Measurements from ENCODE around the gene SPTLC1. TPM values are rescaled to one million over a fixed set of nuclear protein-coding genes. Genes with fewer than 3 reads are reported as not detected.
"Not testable (repeated sequence)": the region's sequence is repeated elsewhere in the genome, so short reads cannot be mapped to it uniquely, and the experiment has no call there.

The SPTLC1 gene
- total RNA-seq, 2 donors from 2014 or later, result 34.9 to 36.1 TPM

DNA sequence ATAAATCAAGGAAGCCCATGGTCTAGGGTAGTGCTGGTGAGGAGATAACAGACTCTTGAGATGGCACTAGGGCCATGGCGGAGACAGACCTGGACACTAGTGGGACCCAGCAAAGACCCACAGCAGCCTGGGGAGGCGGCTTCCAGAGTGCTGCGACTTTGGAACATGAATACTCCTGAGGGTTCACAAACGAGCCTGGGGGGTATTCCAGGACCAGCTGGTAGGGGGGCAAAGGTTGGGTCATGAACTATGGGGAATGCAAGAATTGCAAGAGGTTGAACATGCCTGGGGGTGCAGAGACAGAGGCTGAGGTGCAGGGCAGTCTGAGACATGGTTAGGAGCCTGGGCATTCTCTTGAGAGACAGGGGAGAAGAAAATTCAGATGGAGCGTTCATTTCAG is 43.8 kb upstream of the SPTLC1 start:
- WGBS, 2 donors, result 67 to 74% methylated on average over 5 of the region's 5 CpGs
- no peaks in the 10 kb centered on the region for H3K9me3 ChIP-seq
- no peaks in the 10 kb centered on the region for H3K27me3 ChIP-seq
- TF ChIP-seq, protein P1, sequence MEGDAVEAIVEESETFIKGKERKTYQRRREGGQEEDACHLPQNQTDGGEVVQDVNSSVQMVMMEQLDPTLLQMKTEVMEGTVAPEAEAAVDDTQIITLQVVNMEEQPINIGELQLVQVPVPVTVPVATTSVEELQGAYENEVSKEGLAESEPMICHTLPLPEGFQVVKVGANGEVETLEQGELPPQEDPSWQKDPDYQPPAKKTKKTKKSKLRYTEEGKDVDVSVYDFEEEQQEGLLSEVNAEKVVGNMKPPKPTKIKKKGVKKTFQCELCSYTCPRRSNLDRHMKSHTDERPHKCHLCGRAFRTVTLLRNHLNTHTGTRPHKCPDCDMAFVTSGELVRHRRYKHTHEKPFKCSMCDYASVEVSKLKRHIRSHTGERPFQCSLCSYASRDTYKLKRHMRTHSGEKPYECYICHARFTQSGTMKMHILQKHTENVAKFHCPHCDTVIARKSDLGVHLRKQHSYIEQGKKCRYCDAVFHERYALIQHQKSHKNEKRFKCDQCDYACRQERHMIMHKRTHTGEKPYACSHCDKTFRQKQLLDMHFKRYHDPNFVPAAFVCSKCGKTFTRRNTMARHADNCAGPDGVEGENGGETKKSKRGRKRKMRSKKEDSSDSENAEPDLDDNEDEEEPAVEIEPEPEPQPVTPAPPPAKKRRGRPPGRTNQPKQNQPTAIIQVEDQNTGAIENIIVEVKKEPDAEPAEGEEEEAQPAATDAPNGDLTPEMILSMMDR (IDR thresholded peaks at IDR 0.05), result no peak
- TF ChIP-seq POLR2A (IDR thresholded peaks at IDR 0.05), result no peak
- intact Hi-C loops (cut with DNase I), result no loop called here
- no peak overlapping the region for H3K27ac ChIP-seq
- no peaks in the 10 kb centered on the region for H3K4me1 ChIP-seq
- H3K36me3 ChIP-seq (replicated peaks in 1 of 2; ENCODE audit: insufficient read depth in 1 of 2, low read depth in 2 of 2), result no peaks in the 10 kb centered on the region
- no peak for DNase-seq
- ATAC-seq, result no peak
- H3K4me3 ChIP-seq, result no peak overlapping the region

GRCh38 chr9:92158097-92158601 is 42.9 kb upstream of the SPTLC1 start:
- Histone ChIP-seq H3K27me3 (no peaks in the 10 kb centered on the region), H3K9me3 (no peaks in the 10 kb centered on the region), H3K27ac (no peak overlapping the region), H3K36me3 (replicated peaks in 1 of 2; ENCODE audit: insufficient read depth in 1 of 2, low read depth in 2 of 2) (no peaks in the 10 kb centered on the region), H3K4me1 (no peaks in the 10 kb centered on the region), H3K4me3 (no peak overlapping the region)
- no peak for ATAC-seq
- WGBS, 2 donors, result 52 to 65% methylated on average over 10 of the region's 10 CpGs
- TF ChIP-seq, protein P1 (IDR thresholded peaks at IDR 0.05), result no peak
- no peak for TF ChIP-seq POLR2A (IDR thresholded peaks at IDR 0.05)
- no peak for DNase-seq
- intact Hi-C loops (cut with DNase I), result no loop called here

DNA sequence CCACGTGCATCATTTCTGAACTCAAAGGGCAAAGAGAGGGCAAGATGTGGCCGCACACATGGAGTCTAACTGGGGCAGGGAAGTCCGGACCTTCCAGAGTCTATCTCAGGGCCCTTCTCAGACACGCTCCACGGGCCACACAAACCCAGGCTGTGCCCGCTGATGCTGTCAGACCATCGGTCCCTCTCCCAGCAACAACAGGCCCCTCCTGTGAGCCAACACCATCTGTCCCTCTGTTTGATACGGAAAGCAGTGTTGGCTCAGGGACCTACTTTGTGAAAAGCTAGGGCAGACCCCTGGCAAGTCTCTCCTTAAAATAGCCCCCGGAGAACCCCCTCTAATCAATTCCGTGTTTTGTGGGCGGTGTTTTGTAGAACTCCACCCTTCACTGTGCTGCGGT is 40.5 kb upstream of the SPTLC1 start:
- H3K4me1 ChIP-seq; H3K9me3 ChIP-seq; ATAC-seq; H3K27ac ChIP-seq; intact Hi-C loops (cut with DNase I); H3K4me3 ChIP-seq; H3K27me3 ChIP-seq; H3K36me3 ChIP-seq (replicated peaks in 1 of 2; ENCODE audit: insufficient read depth in 1 of 2, low read depth in 2 of 2): not testable (repeated sequence)
- DNase-seq, result peak in 1 of 4 donors; percentile 12
- 75 to 78% methylated on average over 8 to 12 of the region's 12 CpGs for WGBS, 2 donors

DNA sequence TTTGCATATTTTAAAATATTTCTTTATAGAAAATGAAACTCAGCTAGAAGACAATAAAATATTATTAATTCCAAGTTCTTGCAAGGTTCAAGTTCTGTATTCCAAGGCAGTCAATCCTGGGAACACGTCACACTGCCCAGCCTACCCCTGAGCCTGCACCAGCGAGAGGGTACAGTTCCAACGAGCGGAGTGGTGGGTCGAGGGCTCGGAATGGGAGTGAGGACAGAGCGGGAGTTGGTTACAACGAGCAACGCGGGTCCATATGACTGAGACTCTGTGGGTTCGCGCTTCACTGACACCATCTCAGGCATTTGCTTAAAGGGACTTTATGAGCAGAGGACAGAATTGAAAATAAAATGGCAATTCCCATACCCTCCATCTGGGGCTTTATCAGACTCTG is 40.0 kb upstream of the SPTLC1 start:
- intact Hi-C loops (cut with DNase I), result no loop called here
- Histone ChIP-seq H3K36me3 (replicated peaks in 1 of 2; ENCODE audit: insufficient read depth in 1 of 2, low read depth in 2 of 2) (no peaks in the 10 kb centered on the region), H3K4me3 (no peak overlapping the region), H3K9me3 (no peaks in the 10 kb centered on the region), H3K4me1 (peaks cover 8% of the 10 kb centered on the region), H3K27ac (no peak overlapping the region), H3K27me3 (no peaks in the 10 kb centered on the region)
- DNase-seq (no peak), ATAC-seq (no peak)
- 68 to 84% methylated on average over 12 of the region's 12 CpGs for WGBS, 2 donors
- TF ChIP-seq, protein P1 (IDR thresholded peaks at IDR 0.05), result no peak

DNA sequence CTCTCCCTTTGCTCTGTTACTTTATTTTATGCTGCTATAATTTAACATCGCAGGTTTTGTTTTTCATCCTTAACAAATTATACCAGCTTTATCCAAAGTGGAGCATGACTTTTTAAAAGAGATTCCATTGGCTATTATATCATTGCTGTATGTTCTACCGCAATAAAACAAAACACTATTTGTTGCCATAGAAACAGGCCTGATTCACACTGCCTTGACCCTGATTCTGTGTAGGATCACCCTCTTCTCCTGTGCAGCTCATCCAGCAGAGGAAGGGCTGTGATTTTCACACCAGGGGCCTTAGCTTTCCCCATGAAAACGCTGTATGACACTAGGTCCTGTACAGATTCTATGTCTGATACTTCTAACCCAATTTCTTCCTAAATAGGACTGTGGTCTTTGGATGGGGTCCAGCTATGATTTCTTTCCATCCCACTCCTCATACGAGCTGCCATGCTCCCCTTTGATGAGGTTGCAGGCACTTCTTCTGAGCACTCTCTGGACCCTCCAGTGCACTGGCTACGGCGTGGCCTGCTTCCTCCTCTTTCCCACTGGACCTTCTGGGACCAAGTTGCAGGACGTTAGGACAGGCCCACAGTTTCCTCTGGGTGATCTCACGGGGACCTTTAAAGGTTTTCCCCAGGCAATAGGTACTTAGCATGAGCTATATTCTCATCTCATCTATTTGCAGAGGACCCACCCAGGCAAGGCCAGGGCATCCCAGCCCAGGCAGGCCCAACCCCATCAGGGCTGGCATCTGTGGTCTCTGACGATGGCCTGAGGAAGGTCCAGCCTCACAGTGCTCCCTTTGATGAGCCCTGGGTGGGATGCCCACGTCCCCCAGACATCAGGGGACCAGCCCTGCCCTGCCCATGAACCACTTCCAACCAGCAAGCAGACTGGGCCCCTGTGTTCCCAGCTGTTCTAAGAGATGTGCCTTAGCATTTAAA is 38.5 kb upstream of the SPTLC1 start:
- intact Hi-C loops (cut with DNase I); H3K4me1 ChIP-seq; H3K27me3 ChIP-seq; H3K4me3 ChIP-seq; H3K9me3 ChIP-seq; ATAC-seq; DNase-seq; H3K27ac ChIP-seq; H3K36me3 ChIP-seq (replicated peaks in 1 of 2; ENCODE audit: insufficient read depth in 1 of 2, low read depth in 2 of 2): not testable (repeated sequence)
- WGBS, 2 donors, result 72 to 77% methylated on average over 9 to 10 of the region's 10 CpGs

All from body of pancreas (tissue), 4 donors.